ENCODE measurements around the gene NFYA. TPM values are rescaled to one million over a fixed set of nuclear protein-coding genes. Genes with fewer than 3 reads are reported as not detected.

The NFYA gene
- total RNA-seq, 2 donors from 2014 or later = 11.5 to 11.8 TPM

DNA sequence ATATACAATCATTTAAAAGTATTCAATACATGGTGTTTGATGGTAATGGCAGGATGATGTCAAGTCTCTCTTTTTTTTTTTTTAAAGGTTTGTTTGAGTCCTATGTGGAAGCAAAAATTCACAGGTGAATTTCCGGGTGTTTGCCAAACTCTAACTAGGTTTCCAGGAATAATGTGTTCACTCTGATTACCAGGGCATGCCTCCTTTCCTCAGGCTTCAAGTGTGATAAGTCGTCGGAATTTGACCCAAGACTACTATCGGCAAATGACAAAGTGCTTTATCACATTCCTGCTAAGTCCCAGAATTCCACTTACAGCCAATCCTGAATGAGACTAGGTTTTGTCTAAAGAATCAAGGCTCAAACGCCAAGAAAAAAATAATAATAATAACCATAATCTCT lies 7.9 kb upstream of the NFYA start:
- ATAC-seq = no peak
- no peak for DNase-seq
- intact Hi-C loops (cut with DNase I) = no loop called here

DNA sequence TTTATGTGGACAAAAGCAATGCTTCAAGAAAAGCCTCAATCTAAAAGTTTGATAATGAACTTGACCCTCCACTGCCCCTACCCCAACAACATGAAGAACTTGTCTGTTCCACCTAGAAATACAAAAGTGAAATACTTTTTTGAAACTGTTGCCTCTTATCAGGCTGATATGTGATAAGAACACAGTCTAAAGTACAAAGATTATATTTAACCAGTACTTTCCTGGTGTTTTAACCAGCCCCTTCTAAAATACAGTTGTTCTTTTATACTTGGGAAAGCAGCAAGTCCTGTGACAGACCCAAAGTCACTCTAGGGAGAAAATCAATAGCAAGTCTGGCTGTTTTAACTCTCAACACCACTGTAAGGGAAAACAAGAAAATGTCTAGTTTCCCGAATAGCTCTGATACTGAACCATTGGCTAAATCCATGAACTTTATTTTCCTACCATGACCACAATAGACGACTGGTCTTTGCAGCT lies 7.2 kb upstream of the NFYA start:
- intact Hi-C loops (cut with DNase I) = loop anchor here (2.0 kb wide), 2 partner anchors 33 to 171 kb away; no protein-coding TSS in a partner anchor
- ATAC-seq (no peak), DNase-seq (no peak)

DNA sequence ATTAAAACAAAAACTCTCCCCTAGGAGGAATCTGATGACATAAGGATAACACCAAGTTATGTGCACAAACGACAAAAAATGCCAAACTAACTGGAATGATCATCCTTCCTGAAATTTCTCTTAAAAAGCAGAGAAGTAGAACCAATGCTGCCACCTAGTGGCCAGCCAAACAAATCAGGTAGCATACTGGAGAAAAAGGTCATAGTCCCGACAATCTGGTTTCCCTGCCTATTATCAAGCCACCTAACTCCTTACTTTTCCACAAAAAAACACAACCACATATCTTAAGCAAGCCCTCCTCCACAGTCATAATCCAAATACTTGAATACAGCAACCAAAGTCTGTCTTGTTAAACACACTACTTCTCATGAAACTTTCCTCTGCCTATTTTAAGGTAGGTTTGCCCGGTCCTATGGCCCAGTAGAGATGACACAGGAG lies 5.9 kb upstream of the NFYA start:
- ATAC-seq (no peak), DNase-seq (peak; percentile 80)
- intact Hi-C loops (cut with DNase I) = loop anchor here (2.0 kb wide), 2 partner anchors 34 to 172 kb away; no protein-coding TSS in a partner anchor

DNA sequence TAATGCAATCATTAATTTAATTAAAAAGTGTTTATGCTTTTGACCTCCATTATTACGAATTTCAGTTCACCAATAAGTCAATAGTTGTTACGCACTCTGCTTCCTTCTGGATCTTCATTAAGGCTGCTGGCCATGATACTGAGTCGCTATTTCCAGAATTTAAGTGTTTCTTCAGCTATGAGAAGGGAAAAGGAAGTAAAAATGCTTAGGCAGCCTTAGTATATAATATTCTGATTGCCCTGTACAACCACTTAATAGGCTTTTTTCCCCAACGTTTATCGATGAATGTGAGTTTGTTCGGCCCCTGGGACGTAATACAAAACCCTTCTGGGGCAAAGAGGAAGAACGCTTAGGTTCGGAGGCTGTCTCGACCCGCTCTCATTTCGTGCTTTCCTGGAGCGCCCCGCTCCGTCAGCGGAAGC lies 1.3 kb upstream of the NFYA start:
- ATAC-seq (no peak), DNase-seq (no peak)
- intact Hi-C loops (cut with DNase I) = no loop called here

DNA sequence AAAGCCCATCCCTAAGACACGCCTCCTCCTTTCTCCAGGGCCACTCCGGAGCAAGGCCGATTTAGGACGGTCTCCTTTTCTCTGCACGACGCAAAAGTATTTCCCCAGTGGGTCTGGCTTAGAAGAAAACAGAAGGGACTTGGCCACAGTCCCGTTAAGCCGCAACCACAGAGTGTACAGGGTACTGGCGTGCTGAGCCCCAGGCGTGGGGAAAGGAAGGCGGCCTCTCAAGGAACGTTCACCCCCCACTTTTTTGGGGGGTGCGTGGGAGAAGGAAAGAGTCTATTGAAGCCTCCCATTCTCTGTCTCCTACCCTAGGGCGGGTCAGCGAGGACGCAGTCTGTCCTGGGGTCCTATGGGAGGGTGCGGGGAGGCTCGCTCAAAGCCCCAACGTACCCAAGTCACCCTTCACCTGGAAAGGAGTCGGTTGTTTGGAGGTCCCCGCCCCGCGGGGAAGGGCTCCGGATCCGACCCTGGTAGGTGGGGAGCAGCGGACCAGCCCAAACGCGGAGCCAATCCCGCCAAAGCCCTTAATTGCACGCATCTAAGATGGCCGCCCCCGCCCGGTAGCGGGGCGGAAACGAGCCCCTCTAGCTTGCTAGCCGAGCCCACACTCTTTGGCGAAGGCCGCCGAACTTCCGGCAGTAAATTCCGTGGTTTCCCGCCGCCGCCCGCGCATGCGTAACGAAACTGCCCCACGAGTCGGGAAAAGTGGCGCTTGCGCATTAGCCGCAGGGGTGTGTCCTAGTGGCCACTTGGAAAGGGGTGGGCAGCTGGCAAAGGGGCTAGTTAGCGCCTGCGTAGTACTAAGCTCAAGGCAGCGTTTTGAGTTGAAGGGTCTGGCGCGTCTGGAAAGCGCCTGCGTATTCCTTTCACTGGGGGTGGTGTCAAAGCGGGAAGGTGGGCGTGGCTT lies 595 bp upstream of the NFYA start, which contains the start of gene OARD1:
Gene OARD1, minus strand, starts transcription at position 434 of the 913 bp plus-strand sequence. CDS start 722 bp downstream, outside the sequence.
- intact Hi-C loops (cut with DNase I) = no loop called here
- DNase-seq (peak; percentile 100), ATAC-seq (peak; percentile 85 to 86)

DNA sequence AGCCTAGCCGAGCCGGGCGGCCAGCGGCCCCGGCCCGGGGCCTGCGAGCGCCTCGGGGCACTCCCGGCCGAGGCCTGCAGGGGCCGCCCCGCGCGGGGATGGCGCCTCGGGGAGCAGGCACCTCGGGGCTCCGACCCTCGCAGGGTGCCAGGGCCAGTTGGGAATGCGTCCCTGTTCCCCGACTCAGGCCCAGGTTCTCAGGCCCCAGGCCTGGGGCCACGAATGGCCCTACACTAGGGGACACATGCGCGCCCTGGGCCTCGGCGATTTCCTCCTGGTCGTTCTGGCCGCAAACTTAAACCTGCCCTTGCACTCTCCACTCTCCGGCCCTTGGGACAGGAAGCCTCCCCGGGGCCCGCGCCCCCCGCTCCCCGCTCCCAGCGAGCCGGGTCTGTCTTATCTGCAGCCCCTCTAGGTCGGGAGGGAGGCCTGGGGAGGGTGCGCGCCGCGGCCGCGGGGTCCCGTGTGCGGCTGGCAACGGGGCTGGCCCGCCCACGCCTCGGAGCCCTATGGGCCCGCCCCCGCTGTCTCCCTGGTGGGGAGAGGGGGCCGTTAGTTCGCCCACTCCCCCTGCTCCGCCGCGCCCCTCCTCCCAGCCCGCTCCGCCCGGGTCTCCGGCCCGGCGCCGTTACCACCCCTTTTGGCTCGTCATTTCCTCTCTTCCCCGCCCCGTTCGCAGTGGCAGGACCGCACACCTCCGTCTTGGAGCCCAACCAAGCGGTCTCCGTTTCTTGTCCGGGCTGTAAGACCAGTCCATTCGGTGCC lies 611 bp downstream of the NFYA start:
- ATAC-seq (peak; percentile 24 to 48), DNase-seq (peak; percentile 90)
- intact Hi-C loops (cut with DNase I) = no loop called here

DNA sequence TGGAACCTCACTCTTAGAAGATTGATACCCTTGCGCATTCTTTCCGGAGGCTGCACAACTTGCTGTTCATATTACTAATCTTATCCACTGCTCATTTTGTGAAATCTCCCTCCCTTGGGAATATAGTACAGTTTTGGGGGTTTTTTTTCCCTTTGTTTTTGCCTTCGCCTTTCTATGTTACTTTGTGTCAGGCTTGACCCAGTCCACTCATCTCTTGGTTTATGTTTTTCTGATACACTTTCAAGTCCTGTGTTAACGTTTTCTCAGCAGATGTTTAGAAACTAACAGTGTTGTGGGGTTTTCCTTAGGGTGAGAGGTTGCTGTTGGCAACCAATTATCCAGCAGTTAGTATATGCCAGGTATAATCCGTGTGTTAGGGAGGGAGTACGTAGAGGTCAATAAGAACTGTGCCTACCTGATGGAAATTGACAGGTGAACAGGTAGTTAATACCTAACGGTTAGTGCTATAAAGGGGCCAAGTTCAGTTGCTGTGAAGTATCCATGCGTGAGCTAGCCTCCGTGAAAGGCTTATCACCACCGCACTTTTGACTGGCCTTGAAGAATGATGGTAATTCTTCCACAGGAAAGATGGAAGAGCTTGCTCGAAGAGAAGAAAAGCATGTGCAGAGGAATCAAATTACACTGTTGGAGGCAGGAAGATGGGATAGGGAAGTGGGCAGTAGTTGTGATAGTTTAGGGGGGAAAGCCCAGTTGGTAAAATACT lies 1.4 kb downstream of the NFYA start:
- intact Hi-C loops (cut with DNase I) = no loop called here
- no peak for ATAC-seq
- DNase-seq = no peak

DNA sequence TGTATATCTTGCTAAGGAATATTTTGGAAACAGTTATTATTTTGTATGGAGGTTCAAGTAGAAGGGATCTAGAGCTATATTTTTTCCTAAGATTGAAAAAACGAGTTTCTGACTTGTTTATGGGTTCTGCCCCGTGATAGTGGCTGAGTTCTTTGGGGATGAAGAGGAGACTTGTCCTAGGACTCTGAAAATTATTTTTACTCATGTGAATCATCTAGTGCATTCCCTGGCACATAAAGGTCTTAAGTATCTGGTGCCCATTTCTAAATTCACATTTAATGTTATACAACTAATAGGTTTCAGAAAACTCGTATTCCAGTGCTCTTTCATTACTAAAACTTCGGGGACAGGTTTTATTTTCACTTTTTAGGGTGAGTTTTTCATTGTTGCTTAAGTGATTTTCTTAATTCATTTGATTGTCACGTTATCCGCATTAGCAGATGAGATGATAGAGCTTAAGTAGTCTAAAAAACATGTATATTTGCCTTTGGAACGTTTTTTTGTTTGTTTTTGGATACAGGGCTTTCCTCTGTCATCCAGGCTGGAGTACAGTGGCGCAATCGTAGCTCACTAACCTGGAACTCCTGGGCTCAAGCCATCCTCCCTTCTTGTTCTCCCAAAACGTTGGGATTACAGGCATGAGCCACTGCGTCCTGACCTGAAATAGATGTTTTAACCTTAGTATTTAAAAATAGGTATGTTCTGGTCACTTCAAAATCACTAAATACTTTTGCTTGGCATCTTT lies 2.1 kb downstream of the NFYA start:
- DNase-seq (peak; percentile 27), ATAC-seq (no peak)
- intact Hi-C loops (cut with DNase I) = no loop called here

DNA sequence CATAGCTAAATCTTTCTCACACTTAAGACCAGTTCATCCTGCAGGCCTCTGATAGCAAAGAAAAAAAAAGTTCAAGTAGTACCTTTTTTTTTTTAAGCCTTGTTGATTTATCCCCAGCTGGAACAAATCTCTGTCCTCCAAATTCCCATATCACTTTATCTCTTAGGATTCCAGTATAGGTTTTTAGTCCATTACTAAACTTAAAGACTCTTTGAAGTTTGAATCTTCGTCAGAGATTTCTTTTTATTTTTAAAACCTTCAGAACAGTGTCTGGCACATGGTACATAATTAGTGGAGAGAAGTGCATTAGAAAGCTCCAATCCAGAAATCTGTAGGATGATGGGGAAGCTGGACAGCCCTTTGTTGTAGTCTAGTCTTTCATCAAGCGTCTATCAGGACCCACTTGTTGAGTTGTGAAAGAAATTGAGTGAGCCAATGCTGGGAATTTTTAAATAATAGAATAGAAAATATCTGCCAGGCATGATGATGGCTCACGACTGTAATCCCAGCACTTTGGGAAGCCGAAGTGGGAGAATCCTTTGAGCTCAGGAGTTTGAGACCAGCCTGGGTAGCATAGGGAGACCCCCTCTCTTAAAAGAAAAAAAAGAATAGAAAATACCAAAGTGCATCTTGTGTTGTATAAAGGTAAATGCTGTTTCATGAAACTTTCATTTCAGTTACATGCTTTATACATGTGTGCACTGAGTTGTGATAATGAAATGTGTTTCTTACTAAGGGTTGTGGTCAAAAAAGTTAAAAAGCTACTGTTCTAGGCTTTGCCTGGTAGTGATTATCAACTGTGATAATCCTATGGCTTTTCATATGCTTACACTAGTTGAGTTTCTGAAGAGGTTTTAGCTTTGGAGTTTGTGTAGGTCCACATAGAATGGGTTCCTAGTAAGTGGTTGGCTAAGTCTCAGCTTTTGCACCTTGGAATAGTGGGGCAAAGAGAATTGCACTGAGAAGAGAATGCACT lies 3.2 kb downstream of the NFYA start:
- DNase-seq (no peak), ATAC-seq (no peak)
- intact Hi-C loops (cut with DNase I) = no loop called here

DNA sequence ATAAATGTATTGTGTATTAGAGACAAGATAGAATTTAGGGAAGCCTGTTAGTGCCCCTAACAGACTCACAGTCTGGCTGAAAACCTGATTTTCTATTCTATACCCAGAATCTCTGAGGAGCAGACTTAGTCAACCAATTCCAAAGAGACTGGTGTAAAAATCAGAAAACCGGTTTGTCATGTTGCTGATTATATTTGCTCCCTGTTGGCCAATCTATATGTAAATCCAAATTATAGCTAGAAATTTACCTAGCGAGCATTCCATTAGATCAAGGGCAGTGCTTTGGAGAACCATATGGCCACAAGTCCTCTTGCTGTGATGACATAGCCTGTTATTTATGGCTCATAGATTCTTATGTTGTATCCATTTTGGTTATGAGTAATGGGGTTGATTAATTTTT lies 4.8 kb downstream of the NFYA start:
- ATAC-seq = no peak
- no peak for DNase-seq
- intact Hi-C loops (cut with DNase I) = no loop called here

DNA sequence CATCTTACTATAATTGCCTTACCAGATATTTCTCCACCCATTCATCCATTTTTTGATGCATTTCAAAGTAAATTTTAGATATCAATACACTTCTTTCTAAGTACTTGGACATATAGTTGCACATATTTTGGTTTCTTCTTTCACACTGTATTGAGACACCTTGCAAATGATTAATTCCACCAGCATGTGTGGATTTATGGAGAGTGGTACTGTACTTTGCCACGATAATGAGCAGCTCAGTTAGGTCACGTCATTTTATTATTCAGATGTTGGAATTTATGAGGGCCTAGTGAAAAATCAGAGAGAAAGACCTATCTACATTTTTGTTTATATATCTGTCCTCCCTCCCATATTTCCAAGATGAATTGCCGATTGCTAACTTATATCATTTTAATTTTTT lies 5.3 kb downstream of the NFYA start:
- DNase-seq = no peak
- no peak for ATAC-seq
- intact Hi-C loops (cut with DNase I) = no loop called here

DNA sequence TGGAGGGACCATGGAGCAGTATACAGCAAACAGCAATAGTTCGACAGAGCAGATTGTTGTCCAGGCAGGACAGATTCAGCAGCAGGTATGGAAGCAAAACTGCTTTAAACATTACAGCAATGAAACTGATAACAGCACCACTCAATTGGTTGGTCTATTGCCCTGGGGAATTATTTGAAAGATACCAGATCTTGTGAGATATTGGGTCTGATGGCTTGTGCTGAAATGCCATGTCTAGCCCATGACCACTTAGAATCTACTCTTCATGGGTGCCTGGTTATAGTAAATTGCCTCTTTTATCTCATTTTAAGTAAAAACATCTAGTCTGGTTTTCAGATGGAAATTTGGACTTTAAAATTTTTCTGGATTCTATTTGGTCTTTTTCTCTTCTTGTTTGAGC lies 6.3 kb downstream of the NFYA start:
- DNase-seq = no peak
- intact Hi-C loops (cut with DNase I) = no loop called here
- ATAC-seq = no peak

DNA sequence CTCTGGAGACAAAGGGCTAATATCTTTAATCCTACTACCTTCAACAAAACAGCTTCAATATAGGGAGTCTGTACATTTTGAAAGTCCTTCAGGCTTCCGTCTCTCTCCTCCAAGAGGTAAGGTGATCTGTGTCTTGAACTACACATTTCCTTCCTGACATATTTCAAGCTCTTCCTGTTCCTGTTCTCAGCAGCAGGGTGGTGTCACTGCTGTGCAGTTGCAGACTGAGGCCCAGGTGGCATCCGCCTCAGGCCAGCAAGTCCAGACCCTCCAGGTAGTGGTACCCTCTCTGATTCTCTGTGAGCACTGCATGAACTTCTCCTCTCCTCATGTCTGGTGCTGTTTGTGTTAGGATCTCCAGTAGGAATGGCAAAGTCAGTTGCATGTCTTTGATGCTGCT lies 7.8 kb downstream of the NFYA start:
- no peak for DNase-seq
- no peak for ATAC-seq
- intact Hi-C loops (cut with DNase I) = no loop called here

DNA sequence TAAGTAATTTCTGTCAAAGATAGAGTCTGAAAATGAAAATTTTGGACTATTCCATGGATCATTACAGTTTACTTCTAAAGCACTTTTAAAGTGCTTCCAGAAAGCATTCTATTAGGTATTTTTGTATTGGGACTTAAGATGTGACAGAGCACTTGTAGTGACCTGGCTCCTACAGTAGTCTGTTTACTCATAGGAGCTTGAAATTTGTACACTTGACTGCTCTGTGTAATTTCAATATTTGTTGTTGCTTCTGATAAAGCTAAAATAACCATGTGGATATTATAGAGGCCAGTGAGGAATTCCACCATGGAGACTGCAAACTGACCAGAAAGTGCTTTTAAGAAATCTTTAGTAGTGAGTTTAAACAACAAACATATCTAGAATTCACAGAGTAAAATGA lies 10.3 kb downstream of the NFYA start:
- ATAC-seq = no peak
- intact Hi-C loops (cut with DNase I) = no loop called here
- no peak for DNase-seq

DNA sequence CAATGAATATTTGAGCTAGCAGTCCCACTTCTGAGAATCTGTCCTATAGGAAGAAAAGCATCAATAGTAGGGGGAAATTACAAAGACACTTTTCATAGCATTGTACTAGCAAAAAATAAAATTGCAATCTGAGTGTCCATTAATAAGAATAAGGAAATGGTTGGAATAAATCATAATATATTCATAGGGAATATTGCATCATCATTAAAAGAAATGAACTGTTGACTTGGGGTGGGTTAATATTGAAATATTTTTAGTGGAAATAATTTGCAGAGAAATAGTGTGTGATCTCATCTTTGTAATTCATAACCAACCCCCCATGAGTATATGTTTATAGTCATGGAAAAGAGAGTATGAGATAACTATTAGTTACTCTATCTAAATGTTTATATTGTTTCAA lies 12.4 kb downstream of the NFYA start:
- ATAC-seq (no peak), DNase-seq (no peak)
- intact Hi-C loops (cut with DNase I) = no loop called here

DNA sequence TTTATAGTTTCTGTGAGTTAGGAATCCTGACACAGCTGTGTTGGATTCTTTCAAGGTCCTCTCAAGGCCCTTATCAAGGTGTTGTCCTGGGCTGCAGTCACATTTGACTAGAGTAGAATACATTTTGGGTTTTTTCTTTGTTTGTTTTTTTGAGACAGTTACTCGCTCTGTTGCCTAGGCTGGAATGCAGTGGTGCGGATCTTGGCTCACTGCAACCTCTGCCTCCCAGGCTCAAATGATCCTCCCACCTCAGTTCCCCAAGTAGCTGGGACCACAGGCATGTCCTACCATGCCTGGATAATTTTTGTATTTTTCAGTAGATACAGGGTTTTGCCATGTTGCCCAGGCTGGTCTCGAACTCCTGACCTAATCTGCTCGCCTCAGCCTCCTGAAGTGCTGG lies 15.7 kb downstream of the NFYA start:
- DNase-seq (no peak), ATAC-seq (no peak)
- intact Hi-C loops (cut with DNase I) = no loop called here
